GM19397 (cell line): Measurements from ENCODE around the gene ZBTB1.

ENCODE experiments used
- ATAC-seq: cut with Tn5 transposase; IDR thresholded peaks from one replicate; pipeline ENCODE4 v1.9.1; 2021; ENCODE audit warnings: mild to moderate bottlenecking, moderate library complexity; ENCODE audit not compliant: unreplicated experiment

The ZBTB1 gene, protein sequence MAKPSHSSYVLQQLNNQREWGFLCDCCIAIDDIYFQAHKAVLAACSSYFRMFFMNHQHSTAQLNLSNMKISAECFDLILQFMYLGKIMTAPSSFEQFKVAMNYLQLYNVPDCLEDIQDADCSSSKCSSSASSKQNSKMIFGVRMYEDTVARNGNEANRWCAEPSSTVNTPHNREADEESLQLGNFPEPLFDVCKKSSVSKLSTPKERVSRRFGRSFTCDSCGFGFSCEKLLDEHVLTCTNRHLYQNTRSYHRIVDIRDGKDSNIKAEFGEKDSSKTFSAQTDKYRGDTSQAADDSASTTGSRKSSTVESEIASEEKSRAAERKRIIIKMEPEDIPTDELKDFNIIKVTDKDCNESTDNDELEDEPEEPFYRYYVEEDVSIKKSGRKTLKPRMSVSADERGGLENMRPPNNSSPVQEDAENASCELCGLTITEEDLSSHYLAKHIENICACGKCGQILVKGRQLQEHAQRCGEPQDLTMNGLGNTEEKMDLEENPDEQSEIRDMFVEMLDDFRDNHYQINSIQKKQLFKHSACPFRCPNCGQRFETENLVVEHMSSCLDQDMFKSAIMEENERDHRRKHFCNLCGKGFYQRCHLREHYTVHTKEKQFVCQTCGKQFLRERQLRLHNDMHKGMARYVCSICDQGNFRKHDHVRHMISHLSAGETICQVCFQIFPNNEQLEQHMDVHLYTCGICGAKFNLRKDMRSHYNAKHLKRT

DNA sequence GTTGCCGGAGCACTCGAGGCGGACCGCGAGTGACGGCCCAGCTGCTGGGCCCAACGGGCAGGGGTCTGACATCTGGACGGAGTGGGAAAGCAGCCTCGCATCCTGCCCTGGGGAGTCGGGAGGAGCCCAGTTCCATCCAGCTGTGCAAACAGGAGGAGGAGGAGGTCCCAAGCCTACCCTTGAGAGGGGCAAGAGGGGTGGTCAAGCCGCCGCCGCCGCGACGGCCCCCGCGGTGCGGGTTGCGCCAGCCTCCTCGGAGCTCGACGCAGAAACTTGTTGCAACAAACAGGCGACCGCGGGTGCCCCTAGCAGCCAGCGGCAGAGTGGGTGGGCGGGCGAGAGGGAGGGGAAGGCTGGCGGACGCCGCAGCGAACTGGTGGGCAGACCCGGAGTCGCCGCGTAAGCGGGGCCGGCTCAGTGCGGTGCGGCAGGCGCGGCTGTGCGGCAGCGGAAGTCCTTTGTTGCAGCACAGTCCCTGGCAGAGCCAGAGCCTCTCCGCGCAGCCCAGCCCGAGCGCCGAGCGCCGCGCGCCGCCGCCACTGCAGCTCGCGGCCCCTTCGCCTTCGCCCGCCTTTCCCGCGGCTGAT lies at the start of gene ZBTB1:
TSS of gene ZBTB1 (plus strand) at position 461 of the 587 bp plus-strand sequence. CDS start 16,735 bp downstream, outside the sequence.
- ATAC-seq, result peak; percentile 27

DNA sequence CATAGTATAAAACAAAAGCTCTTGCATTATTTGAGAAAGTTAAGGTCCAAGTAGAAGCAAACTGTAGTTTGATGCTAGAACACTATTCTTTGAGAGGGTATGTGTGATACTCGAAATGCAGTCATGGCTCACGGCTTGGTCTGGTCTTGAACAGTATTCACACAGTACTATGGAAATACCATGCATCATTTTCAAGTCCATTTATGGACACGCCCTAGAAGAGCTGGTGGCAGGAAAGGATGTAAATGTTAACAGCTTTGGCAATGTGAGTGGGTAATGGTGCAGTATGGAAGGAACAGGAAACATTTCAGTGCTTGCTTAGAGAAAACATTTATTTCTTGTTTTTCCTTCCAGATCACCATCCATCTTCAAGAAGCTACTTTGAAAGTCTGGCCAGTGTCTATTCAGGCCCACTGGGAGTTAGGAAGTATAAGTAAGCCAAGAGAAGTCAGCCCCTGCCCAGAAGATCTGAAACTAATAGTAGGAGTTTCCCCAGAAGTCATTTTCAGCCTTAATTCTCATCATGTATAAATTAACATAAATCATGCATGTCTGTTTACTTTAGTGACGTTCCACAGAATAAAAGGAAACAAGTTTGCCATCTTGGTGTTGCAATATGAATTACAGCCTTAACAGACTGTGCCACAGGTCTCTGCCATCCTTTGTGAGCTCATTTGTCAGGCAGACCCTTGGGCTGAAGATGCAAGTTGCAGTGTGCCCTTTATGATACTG lies 45.0 kb upstream of the ZBTB1 start:
- ATAC-seq, result no peak

DNA sequence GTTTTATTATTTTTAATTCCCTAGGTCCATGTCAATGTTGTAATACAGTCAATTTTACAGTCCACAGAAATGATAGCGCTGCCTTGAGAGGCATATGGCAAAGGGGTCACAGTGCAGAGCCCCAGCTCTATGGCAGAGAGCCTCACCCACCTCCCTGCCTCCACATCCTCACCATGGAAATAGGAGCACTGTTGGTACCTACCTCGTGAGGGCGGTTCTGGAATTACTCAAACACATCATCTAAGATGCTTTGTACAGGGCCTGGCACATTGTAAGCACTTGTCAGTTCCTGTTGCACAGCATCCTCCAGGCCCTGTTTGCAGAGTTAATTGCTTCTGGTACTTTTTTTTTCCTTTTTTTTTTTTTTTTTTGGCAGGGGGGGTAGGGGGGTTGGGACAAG lies 43.3 kb upstream of the ZBTB1 start:
- no peak for ATAC-seq

DNA sequence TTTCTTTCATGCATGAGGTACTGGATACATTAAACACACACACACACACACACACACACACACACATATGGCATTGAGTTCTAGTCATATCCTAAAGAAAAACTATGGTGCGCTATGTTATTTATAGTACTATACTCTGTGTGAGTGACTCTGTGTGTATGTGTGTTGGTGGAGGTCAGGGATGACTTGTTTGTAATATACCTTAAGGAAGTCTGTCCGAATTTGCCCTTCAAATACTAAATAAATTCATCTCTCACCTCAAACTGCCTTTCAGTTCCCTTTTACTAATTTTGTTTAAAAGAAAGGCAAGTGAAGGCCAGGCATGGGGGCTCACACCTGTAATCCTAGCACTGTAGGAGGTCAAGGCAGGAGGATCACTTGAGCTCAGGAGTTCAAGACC lies 41.4 kb upstream of the ZBTB1 start:
- no peak for ATAC-seq

DNA sequence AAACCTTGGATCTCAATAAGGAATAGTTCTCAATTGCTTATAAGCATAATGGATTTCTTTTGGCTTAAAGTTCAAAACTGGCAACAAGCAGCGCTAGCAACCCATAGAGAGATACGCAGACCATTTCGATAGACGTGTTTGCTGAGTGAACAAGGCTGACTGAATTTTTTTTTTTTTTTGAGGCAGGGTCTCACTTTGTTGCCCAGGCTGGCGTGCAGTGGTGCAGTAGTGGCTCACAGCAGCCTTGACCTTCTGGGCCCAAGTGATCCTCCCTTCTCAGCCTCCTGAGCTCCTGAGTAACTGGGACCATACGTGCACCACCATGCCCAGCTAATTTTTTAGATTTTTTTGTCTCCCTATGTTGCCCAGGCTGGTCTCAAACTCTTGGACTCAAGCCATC lies 40.7 kb upstream of the ZBTB1 start:
- no peak for ATAC-seq

DNA sequence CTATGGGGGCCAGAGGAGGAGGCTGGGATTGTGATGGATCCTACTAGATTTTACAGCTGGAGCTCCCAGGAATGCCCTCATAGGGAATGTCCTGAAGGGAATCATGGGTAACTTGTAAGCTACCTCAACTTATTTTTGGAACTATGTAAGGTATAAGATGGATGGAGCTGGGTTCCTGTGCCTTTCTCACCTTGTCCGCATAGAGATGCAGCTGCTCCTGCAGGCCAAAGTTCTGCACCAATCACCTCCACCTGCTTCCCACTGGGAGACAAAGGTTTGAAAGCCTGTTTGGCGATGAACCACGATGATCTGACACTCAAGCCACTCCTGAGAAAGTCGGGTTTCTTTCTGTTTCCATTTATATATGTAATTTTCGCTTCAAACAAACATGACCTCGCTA lies 39.9 kb upstream of the ZBTB1 start:
- no peak for ATAC-seq

DNA sequence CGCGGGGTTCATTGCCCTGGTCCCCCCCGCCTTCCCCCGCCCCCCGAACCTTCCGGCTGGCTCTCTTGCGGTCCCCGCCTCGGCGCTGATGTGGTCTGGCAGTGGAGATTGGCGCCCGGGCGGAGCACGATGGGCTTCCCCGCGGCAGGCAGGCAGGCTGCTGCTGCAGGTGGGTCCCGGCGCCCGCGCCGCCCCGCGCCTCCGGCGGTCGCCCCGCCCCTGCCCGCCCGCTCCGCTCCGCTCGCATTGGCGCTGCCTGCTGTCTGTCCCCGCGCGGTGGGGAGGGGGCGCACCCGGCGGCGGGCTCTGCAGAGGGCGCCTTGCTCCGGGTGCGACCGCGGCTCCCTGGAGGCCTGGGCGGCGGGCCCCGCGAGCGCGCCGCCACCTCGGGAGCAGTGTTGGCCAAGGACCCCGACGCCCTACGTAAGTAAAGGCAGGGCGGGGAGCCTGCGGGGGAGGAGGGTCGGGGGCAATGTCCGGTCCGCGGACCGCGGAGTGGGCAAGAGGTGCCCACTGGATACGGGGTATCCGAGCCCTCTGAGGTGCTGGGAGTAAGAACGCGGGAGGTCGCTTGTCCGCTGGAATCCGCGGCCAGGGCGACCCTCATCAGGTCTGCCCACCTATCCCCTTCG lies 39.3 kb upstream of the ZBTB1 start, which contains the start of gene AKAP5:
TSS of gene AKAP5 (plus strand) at position 309 of the 632 bp plus-strand sequence. CDS start 2,896 bp downstream, outside the sequence.
- peak; percentile 76 for ATAC-seq

DNA sequence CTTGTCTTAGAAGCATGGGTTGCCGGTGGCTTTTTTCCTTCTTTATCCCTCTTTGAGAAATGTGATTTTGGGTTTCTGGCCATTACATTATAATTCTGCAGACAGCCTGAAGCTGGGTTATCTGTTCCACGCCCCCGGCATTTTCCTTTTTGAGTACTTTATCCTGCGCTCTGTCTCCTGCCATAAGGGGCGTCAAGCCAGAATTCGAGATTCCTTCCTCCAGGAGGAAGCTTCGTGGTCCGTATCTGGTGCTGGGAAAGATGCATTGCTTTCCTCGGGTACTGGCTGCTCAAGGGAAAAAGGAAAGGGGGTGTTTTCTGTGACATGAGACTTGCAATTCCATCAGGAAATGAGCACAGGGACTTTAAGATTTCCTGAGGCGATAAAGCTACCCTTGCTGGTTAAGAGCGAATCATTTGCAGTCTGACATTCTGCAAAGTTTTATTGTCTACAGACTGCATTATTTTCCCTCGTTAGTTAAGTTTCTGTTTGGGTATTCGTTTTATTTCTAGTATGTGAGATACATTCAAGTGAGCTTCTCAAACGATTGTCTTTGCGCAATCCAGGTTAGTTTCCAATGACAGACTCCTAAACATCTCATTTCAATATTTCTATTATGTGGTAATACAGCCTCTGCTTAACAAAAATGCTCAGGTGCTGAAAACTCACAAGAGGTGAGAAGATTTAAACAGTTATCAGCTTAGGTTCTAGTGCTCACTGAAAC lies 38.6 kb upstream of the ZBTB1 start:
- ATAC-seq, result no peak

DNA sequence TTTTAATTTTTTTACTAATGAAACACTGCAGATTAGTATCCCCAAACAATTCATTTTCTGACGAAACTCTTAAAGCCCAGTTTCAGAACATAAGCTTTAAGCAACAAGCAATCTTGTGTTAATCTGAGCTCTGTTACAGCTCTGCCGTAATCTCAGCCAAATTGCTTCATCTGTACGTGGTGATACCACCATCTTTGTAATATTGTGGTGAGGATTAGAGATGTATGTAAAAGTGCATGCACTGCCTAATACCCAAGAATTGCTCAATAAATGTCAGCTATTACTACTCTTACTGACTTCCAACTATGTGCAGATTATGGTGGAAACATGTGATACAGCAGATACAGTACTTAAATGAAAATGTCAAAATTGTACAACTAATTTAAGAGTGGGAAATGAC lies 37.5 kb upstream of the ZBTB1 start:
- ATAC-seq, result no peak

DNA sequence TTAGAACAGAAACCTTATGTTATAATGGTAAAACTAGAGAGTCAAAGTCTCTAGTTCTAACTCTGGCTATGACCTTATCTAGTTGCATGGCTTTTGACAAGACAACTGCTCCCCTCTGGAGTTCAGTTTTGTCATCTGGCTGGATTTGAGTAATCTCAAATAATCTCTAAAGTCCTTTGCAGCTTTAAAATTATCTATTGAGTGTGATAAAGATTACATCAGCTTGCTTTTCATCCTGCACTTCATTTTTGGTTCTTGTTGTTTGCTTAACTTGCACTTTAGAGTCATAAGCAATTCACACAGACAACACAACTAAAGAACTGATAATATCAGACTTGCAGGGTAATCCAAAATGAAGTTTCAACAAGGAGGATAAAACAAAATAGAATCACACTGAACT lies 37.0 kb upstream of the ZBTB1 start:
- ATAC-seq, result no peak

DNA sequence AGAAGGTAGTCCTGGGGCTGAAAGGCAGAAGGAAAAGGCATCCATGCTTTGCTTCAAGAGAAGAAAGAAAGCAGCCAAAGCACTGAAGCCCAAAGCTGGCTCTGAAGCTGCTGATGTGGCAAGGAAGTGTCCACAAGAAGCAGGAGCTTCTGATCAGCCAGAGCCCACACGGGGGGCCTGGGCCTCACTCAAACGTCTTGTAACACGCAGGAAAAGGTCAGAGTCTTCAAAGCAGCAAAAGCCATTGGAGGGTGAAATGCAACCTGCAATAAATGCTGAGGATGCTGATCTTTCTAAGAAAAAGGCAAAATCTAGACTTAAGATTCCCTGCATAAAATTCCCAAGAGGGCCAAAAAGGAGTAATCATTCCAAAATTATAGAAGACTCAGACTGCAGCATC lies 36.1 kb upstream of the ZBTB1 start:
- no peak for ATAC-seq

DNA sequence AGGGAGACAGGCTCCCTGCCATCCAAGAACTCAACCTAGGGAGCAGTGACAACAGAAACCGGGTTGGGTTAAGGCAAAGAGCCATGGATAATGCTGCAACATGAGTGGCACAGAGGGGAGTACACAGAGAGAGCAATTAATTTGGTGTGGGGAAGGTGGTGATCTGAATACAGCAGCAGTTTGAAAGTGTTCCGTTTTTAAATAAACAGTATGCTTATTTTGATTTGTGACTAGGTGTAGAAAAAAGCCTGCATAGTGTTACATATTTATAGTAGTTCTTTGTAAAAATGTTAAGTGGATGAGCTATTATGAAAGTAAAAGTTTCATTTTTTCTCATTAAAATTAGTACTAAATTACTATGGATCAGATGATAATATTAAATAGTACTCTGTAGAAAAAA lies 30.5 kb upstream of the ZBTB1 start:
- no peak for ATAC-seq

DNA sequence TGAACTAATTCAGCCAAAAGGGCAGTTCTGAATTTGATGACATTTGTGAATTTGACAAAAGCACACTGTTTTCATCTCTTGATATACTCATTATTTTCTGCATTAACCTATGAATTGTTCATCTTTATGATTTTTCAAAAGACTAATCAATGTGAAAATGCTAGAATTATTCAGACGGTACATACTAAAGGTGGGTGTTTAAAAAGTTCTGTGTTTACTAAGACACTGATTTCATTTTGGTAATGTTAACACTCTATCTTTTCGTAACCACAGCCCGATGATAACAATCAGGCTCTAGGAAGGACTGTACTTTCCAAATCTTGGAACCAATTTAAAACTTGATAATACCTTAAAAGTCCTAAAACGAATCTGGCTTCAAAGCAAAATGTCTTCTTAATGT lies 29.9 kb upstream of the ZBTB1 start:
- ATAC-seq, result no peak

DNA sequence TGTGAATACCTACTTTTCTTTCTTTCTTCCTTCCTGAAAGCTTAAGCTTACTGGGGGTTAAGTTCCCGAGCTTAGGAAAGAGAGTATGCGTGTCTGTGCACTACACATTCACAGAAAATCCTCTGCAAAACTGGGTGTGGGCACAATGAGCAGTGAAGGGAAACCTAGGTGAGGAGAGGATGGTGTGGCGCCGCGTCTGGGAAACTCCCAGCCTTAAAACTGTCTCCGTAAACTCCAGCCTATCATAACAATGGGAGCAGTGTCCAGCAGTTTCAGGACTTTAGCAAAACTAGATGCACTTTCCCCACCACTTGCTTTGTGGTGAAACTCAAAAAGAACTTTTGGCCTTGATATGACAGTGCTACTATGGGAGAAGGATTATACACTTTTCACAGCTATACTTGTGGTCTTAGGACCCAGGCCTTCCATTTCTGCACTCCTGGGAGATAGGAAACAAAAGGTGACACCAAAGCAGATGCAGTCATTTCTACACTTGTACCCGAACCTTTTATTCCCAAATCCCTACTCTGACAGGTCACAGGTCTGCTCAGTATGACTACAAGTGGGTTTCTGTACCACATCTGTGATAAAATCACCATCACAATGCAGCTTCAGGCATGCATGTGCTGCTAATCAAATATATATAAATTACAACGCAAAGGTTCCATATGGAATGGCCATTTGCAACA lies 28.8 kb upstream of the ZBTB1 start:
- ATAC-seq, result no peak

DNA sequence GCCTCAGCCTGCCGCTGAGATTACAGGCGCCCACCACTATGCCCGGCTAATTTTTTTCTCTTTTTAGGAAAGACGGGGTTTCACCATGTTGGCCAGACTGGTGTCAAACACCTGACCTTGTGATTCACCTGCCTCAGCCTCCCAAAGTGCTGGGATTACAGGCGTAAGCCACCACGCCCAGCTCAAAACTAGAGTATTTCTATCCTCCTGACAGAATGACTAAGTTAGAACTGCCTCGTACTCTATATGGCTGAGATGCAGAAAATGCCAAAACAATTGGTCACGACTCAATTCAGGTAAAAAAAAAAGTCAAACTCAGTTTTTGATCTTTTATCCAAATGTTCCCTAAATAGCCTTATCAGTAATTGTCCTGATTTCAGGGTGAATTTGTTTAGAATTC lies 28.1 kb upstream of the ZBTB1 start:
- ATAC-seq, result no peak

DNA sequence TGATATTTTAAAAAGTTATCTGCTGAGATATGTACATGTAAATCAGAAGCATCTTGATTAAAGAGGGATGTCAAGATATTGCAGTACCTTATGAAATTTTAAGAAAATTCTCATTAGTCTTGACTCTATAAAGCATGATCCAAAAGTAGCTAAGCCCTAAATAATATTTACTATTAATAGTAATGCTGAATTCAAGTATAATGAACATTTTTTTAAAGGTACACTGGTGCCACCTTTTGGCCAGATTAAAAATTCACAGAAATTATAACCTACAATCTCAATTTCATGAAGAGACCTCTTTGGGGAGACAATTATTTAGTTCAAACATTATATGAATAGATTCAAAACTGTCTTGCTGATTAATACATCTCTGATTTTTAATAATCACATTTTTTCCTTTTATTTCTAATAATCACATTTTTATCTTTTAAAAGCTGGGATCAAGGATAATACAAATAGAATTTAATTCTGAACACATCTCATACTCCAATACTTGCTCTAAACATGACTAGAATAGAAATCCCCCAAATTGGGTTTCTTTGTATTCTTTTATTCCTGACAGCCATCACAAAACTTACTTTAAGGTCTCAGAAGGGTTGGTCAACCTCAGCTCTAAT lies 25.8 kb upstream of the ZBTB1 start:
- ATAC-seq, result no peak

DNA sequence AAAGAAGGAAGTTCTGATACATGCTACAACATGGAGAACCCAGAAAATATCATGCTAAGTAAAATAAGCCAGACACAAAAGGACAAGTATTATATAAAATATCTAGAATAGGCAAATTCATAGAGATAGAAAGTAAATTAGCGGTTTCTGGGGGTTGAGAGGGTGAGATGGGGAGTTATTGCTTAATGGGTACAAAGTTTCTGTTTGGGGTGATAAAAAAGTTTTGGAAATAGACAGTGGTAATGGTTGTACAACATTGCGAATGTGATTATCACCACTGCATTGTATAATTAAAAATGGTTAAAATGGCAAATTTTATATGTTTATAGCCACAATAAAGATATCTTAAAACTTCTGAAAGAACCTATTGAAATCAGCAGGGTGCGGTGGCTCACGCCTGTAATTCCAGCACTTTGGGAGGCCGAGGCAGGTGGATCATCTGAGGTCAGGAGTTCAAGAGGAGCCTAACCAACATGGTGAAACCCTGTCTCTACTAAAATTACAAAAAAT lies 15.9 kb upstream of the ZBTB1 start:
- no peak for ATAC-seq

DNA sequence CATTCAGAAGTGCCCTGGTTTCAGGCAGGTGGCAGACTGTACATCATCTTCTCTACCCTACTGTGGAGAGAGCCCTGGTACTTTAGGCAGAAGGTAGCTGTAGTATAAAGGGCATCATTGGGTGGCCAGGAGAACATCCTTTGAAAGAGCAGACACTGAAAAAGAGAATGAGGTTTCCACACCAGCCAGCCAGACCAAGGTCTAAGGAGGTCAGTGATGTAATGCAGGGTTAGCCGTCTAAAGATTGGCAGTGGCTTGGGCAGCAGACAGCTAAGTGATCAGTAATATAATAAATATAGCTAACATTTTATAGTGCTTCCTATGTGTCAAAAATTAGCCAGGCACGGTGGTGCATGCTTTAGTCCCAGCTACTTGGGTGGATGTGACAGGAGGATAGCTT lies 12.9 kb upstream of the ZBTB1 start:
- ATAC-seq, result no peak

DNA sequence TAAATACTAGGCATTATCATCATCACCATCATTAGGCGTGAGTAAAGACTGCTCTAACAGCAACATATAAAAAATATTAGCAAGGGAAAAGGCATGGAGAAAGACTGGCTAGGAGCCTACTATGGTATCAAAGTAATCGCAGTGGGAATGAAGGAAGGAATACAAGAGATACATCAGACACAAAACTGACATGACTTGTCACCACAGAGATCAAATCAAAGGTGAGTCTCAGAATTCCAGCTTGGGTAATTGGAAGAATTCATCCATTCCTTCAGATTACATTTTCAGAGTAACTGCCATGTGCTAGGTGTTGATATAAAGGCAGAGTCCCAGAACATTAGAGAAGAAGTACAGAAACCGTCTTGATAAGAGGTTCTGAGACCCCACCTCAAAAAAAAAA lies 11.1 kb upstream of the ZBTB1 start:
- ATAC-seq, result no peak
